Measurements from ENCODE around the gene SLFN14. TPM values are rescaled to one million over a fixed set of nuclear protein-coding genes. Genes with fewer than 3 reads are reported as not detected.
"Not testable (repeated sequence)": the region's sequence is repeated elsewhere in the genome, so short reads cannot be mapped to it uniquely, and the experiment has no call there.

SLFN14 gene
- total RNA-seq, 3 donors from 2014 or later (not counting 1 experiment from before 2014, with no cell fraction given): 0.35 to 0.47 TPM; not detected in 1

DNA sequence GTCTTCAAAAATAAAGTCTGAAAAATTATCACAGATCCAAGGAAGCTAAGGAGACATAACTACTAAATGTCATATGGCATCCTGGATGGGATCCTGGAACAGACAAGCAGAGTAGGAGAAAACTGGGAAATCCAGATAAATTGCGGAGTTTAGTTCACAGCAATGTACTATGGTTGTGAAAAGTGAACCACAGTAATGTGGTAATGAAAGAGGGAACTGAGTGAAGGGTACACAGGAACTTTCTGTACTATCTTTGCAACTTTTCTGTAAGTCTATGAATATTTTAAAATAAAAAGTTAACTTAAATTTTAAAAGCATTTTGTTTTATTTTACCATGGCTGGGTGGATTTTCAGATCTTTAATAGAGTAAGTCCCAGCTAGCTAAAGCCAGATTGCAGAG, 39.5 kb downstream of the SLFN14 start:
- Histone ChIP-seq H3K4me1 (ENCODE audit: control insufficient read depth, insufficient read depth, low read length) (peaks cover 54% of the 10 kb centered on the region), H3K27me3 (ENCODE audit: control insufficient read depth, insufficient read depth, low read length) (no peaks in the 10 kb centered on the region), H3K27ac (ENCODE audit: low read length) (peak overlapping the region; percentile 74), H3K36me3 (ENCODE audit: control insufficient read depth, insufficient read depth, low read length) (peaks cover 17% of the 10 kb centered on the region), H3K9me3 (ENCODE audit: control insufficient read depth, insufficient read depth, low read length) (no peaks in the 10 kb centered on the region), H3K4me3 (ENCODE audit: low read length) (peak overlapping the region; percentile 11)
- peak; percentile 30 to 56 (median 49) for ATAC-seq
- intact Hi-C loops (cut with micrococcal nuclease): loop anchor here (1.0 to 10.0 kb wide), 3 partner anchors 16 to 64 kb away; partner anchors contain the start of genes AP2B1 and SLFN12L
- Mint-ChIP-seq H3K27ac (peak overlapping the region; percentile 88 to 95), H3K9me3 (no peaks in the 10 kb centered on the region), H3K27me3 (ENCODE audit: low read depth in 2 of 2) (no peaks in the 10 kb centered on the region), H3K4me3 (peak overlapping the region; percentile 70), H3K36me3 (no peaks in the 10 kb centered on the region), H3K4me1 (peaks cover 97 to 99% of the 10 kb centered on the region in 2 donors)
- no peak for DNase-seq
- TF ChIP-seq CTCF (IDR thresholded peaks at IDR 0.05): no peak
- 21% methylated on average over 1 of the region's 1 CpG for WGBS (ENCODE audit: insufficient coverage)

DNA sequence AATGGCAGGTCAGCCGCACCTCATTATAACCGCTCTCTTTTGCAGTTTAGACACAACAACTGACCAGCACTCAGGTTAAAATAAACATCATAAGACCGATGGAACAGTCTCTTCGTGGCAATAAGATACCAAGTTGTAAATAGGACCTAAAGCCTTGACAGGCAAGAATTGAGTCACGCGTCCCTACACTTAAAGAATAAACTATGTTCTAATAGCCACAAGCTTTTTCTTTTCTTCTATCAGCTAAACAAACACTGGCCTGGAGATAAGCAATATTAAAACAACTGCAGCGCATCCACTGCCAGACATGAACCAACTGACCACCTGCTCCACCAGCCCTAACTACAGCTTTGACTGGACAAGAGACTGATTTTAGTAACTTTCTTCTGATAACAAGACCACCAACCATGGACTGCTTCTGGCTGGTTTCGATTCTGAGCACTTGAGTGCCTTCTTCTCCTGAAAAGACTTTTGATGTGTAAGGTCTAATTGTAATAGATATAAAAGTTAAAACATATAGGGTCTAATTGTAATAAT, 40.6 kb downstream of the SLFN14 start:
- Histone ChIP-seq H3K36me3 (ENCODE audit: control insufficient read depth, insufficient read depth, low read length) (peaks cover 19% of the 10 kb centered on the region), H3K9me3 (ENCODE audit: control insufficient read depth, insufficient read depth, low read length) (no peaks in the 10 kb centered on the region), H3K27ac (ENCODE audit: low read length) (peak overlapping the region; percentile 74), H3K4me3 (ENCODE audit: low read length) (no peak overlapping the region), H3K27me3 (ENCODE audit: control insufficient read depth, insufficient read depth, low read length) (no peaks in the 10 kb centered on the region), H3K4me1 (ENCODE audit: control insufficient read depth, insufficient read depth, low read length) (peaks cover 62% of the 10 kb centered on the region)
- DNase-seq: peak in 1 of 2 donors; percentile 5
- Mint-ChIP-seq H3K27me3 (ENCODE audit: low read depth in 2 of 2) (no peaks in the 10 kb centered on the region), H3K27ac (peak overlapping the region; percentile 88 to 95), H3K4me3 (peak overlapping the region; percentile 70), H3K36me3 (peaks cover 3% of the 10 kb centered on the region), H3K9me3 (no peaks in the 10 kb centered on the region), H3K4me1 (peaks cover 96 to 99% of the 10 kb centered on the region in 2 donors)
- no peak for TF ChIP-seq CTCF (IDR thresholded peaks at IDR 0.05)
- intact Hi-C loops (cut with micrococcal nuclease): loop anchor here (2.0 to 10.0 kb wide), 2 partner anchors 17 to 65 kb away; partner anchors contain the start of genes AP2B1 and SLFN12L
- WGBS (ENCODE audit: insufficient coverage): 75% methylated on average over 8 of the region's 8 CpGs
- ATAC-seq: no peak

DNA sequence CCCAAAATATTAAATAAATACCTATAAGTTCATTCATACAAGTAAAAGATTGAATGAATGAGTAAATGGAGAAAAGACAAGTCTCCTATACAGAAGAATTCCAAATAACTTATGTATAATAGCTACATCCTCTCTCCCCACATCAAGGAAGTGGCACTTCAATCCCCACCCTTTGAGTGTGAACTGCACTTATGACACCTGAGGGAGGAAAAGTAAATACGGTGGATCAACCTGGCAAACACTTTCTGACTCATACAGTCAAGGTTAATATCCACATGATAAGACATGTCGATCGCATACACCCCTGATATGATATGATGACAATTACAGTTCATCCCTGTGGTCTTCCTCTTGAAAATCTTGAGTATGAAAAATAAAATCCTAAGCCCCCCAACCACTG, 41.2 kb downstream of the SLFN14 start:
- Histone ChIP-seq H3K27ac (ENCODE audit: low read length) (peak overlapping the region; percentile 74), H3K4me3 (ENCODE audit: low read length) (no peak overlapping the region), H3K27me3 (ENCODE audit: control insufficient read depth, insufficient read depth, low read length) (no peaks in the 10 kb centered on the region), H3K36me3 (ENCODE audit: control insufficient read depth, insufficient read depth, low read length) (peaks cover 24% of the 10 kb centered on the region), H3K4me1 (ENCODE audit: control insufficient read depth, insufficient read depth, low read length) (peaks cover 64% of the 10 kb centered on the region), H3K9me3 (ENCODE audit: control insufficient read depth, insufficient read depth, low read length) (no peaks in the 10 kb centered on the region)
- Mint-ChIP-seq H3K9me3 (no peaks in the 10 kb centered on the region), H3K27ac (peak overlapping the region; percentile 88 to 95), H3K36me3 (peaks cover 8% of the 10 kb centered on the region), H3K27me3 (ENCODE audit: low read depth in 2 of 2) (no peaks in the 10 kb centered on the region), H3K4me3 (peak overlapping the region; percentile 70), H3K4me1 (peaks cover 96 to 99% of the 10 kb centered on the region in 2 donors)
- no peak for ATAC-seq
- DNase-seq: peak in 1 of 2 donors; percentile 52
- intact Hi-C loops (cut with micrococcal nuclease): no loop called here
- no peak for TF ChIP-seq CTCF (IDR thresholded peaks at IDR 0.05)
- 51% methylated on average over 3 of the region's 3 CpGs for WGBS (ENCODE audit: insufficient coverage)

DNA sequence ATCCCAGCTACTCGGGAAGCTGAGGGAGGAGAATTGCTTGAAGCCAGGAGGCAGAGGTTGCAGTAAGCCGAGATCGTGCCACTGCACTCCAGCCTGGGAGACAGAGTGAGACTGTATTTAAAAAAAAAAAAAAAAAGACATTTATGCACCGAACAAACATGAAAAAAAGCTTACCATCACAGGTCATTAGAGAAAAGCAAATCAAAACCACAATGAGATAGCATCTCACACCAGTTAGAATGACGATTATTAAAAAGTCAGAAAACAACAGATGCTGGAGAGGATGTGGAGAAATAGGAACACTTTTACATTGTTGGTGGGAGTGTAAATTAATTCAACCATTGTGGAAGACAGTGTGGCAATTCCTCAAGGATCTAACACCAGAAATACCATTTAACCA, 42.2 kb downstream of the SLFN14 start:
- WGBS (ENCODE audit: insufficient coverage): 85% methylated on average over 3 of the region's 5 CpGs
- H3K27ac ChIP-seq (ENCODE audit: low read length); H3K9me3 ChIP-seq (ENCODE audit: control insufficient read depth, insufficient read depth, low read length); H3K4me3 ChIP-seq (ENCODE audit: low read length); H3K27me3 Mint-ChIP-seq (ENCODE audit: low read depth in 2 of 2); H3K9me3 Mint-ChIP-seq; ATAC-seq; intact Hi-C loops (cut with micrococcal nuclease); H3K27me3 ChIP-seq (ENCODE audit: control insufficient read depth, insufficient read depth, low read length): not testable (repeated sequence)
- DNase-seq: peak in 1 of 2 donors; percentile 22
- Mint-ChIP-seq H3K36me3 (peaks cover 18% of the 10 kb centered on the region), H3K4me1 (peaks cover 96 to 99% of the 10 kb centered on the region in 2 donors), H3K27ac (peak overlapping the region; percentile 88 to 95), H3K4me3 (peak overlapping the region; percentile 80)
- Histone ChIP-seq H3K4me1 (ENCODE audit: control insufficient read depth, insufficient read depth, low read length) (peaks cover 54% of the 10 kb centered on the region), H3K36me3 (ENCODE audit: control insufficient read depth, insufficient read depth, low read length) (peaks cover 31% of the 10 kb centered on the region)
